Ectodermal cell (in vitro differentiated cells): ENCODE data around the gene CDK19.
"Not testable (repeated sequence)": the region's sequence is repeated elsewhere in the genome, so short reads cannot be mapped to it uniquely, and the experiment has no call there.

Experiments used
- H3K27ac ChIP-seq: 2 replicates; pipeline ENCODE4 v1.7.0; 2013; ENCODE audit warnings: mild to moderate bottlenecking, low read depth, low read length; ENCODE audit not compliant: insufficient read depth, poor library complexity, severe bottlenecking
- H3K27me3 ChIP-seq: 2 replicates; pipeline ENCODE4 v1.7.0; 2013; ENCODE audit warnings: mild to moderate bottlenecking, low read length; ENCODE audit not compliant: insufficient read depth, control insufficient read depth, poor library complexity, severe bottlenecking
- H3K36me3 ChIP-seq: one replicate; pipeline ENCODE4 v1.7.0; 2013; ENCODE audit warnings: low read length; ENCODE audit not compliant: control insufficient read depth, insufficient read depth
- H3K4me1 ChIP-seq: one replicate; pipeline ENCODE4 v1.7.0; 2013; ENCODE audit warnings: low read length; ENCODE audit not compliant: control insufficient read depth, insufficient read depth
- H3K4me3 ChIP-seq: 2 replicates; pipeline ENCODE4 v1.7.0; 2013; ENCODE audit warnings: low read depth, low read length, control low read depth; ENCODE audit not compliant: insufficient read depth
- H3K9me3 ChIP-seq: 2 replicates; pipeline ENCODE4 v1.7.0; 2013; ENCODE audit warnings: mild to moderate bottlenecking, low read length, moderate library complexity; ENCODE audit not compliant: control insufficient read depth
- WGBS, 2 experiments: methylation state at CpG; one replicate each; pipeline ENCODE4 v1.1.7; 2013; ENCODE audit warnings: missing lambda C conversion rate in 2 of 2; 5-methylcytosine and 5-hydroxymethylcytosine counted together

Gene CDK19

DNA sequence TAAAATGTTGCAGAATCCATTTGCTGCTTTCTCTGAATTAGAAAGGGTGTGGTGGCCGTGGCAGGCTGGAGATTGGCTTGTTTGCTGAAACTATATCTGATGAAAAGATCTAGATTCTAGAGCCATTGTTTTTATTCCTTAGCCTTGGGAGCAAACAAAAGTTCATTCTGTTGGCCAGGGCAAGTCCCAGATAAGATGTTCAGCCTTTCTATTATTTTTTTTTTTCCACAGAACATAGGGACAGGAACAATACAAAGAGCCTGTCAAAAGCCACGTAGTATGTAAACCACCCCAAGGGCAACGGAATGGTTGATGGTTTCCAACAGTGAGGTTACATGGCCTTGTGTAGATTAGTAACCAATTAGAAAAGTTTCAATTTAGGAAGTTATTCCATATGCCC lies 218.9 kb downstream of the CDK19 start:
- H3K27me3 ChIP-seq, result no peaks in the 10 kb centered on the region

DNA sequence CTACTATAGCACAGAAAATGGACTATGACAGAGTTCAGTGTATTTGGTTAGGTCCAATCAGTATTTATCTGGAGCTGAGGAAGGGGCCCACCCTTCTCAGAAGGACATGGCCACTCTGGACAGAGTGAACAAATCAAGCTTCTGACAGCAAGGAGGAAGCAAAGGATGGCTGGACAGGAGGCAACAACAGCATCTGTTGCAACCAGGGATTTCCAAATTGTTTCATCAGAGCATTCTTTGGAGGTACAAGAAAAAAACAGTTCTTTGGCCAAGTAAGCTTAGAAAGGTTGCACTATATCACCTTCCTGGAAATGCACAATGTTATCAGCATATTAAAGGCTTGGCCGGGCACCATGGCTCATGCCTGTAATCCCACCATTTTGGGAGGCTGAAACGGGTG lies 220.2 kb downstream of the CDK19 start:
- 89 to 97% methylated on average over 2 of the region's 2 CpGs for WGBS, 2 experiments
- Histone ChIP-seq H3K27me3 (no peaks in the 10 kb centered on the region), H3K4me1 (no peaks in the 10 kb centered on the region)

More for the DNA sequence above, 218.9 kb downstream of the CDK19 start:
- no peaks in the 10 kb centered on the region for H3K4me1 ChIP-seq
- WGBS, 2 experiments, result 95 to 100% methylated on average over 3 of the region's 3 CpGs
- H3K9me3 ChIP-seq, result no peaks in the 10 kb centered on the region
- no peak overlapping the region for H3K4me3 ChIP-seq
- H3K27ac ChIP-seq, result no peak overlapping the region
- no peaks in the 10 kb centered on the region for H3K36me3 ChIP-seq

DNA sequence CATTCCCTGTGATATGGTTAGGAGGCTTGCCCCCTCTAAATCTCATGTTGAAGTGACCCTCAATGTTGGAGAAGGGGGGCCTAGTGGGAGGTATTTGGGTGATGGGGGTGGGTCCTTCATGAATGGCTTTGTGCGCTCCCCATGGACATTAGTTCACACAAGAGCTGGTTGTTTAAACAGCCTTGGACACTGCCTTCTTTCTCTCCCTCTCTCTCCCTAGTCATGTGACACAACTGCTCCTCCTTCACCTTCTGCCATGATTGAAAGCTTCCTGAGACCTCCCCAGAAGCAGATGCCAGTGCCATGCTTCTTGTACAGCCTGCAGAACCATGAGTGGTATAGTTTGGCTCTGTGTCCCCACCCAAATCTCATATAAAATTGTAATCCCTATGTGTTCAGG lies 221.6 kb downstream of the CDK19 start:
- Histone ChIP-seq H3K9me3 (no peaks in the 10 kb centered on the region), H3K4me3 (no peak overlapping the region), H3K36me3 (no peaks in the 10 kb centered on the region), H3K27me3 (no peaks in the 10 kb centered on the region), H3K27ac (no peak overlapping the region), H3K4me1 (no peaks in the 10 kb centered on the region)
- WGBS, 2 experiments, result 87 to 96% methylated on average over 1 of the region's 1 CpG

More for the DNA sequence above, 220.2 kb downstream of the CDK19 start:
- no peaks in the 10 kb centered on the region for H3K9me3 ChIP-seq
- no peak overlapping the region for H3K27ac ChIP-seq
- no peak overlapping the region for H3K4me3 ChIP-seq
- no peaks in the 10 kb centered on the region for H3K36me3 ChIP-seq

DNA sequence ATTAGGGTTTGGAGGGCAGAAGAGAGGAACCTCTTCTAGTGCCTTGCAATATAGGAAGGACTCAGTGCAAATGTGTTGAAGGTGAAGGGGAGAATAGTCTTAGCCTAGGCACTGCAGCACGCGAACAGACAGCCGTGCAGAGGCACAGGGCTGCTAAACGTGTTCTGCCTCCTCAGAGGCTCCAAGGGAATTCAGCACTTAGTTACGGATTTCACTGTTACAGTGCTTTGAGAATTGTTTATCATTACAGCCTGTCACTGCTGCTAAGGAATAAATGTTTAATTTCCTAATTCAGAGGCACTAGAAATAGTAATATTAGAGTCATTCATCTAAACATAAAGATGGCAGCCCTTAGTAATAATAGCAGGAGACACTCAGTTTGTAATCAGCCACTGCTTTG lies 222.5 kb downstream of the CDK19 start:
- Histone ChIP-seq H3K36me3 (no peaks in the 10 kb centered on the region), H3K27ac (no peak overlapping the region), H3K27me3 (no peaks in the 10 kb centered on the region), H3K9me3 (no peaks in the 10 kb centered on the region), H3K4me3 (no peak overlapping the region), H3K4me1 (no peaks in the 10 kb centered on the region)
- WGBS, 2 experiments, result 91 to 97% methylated on average over 5 of the region's 5 CpGs

DNA sequence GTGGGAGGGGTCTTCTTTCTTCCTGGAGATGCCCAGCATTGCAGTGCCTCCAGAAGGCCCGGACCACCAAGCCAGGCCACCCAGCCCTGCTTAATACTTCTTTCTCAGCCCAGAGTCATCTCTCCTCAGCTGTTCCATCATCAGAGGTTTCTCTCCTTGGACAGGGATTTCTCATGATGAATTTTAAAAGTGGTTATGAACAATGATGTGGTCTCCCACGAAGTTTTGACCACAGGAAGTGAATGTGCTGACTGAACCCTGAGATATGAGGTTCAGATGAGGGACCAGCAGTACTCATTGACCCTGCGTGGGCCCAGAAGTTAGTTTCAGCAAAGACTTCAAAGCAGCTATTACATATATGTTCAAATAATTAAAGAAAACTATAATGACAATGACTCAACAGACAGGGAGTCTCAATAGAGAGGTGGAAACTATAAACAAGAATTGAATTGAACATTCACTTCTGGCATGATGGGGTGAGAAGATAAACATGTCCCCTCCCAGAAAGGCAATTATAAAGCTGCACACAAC lies 224.4 kb downstream of the CDK19 start:
- no peaks in the 10 kb centered on the region for H3K27me3 ChIP-seq
- 84 to 89% methylated on average over 3 of the region's 3 CpGs for WGBS, 2 experiments
- H3K27ac ChIP-seq, result no peak overlapping the region
- H3K4me1 ChIP-seq, result no peaks in the 10 kb centered on the region
- no peaks in the 10 kb centered on the region for H3K36me3 ChIP-seq
- no peaks in the 10 kb centered on the region for H3K9me3 ChIP-seq
- no peak overlapping the region for H3K4me3 ChIP-seq

DNA sequence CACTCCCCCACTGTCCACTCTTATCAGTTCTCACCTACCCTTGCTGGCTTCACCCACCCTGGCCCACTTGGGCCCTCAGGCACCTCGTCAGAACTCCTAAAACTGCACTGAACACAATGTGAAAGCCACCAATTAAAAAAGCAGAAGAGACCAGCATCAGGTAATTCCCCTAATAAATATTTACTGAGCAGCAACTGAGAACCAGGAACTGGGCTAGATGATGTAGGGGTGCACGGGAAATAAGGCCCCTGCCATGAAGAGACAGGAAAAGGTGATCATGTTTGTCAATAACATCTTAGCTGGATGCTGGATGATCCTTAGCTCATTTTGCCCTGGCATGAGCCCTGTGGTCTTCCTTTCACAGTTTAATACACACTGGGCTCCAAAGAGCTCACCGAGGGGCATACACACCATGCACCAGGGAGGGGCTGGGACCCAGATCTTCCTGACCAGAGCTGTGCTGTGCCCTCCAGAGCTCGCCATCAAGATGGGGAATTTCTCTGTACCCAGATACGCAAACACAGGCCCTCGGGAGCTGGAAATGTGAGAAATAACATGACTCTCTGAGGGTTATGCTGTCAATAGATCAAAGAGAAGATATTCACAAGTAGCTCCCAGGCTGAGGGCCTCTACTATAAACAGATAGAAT lies 225.3 kb downstream of the CDK19 start:
- no peaks in the 10 kb centered on the region for H3K4me1 ChIP-seq
- no peak overlapping the region for H3K4me3 ChIP-seq
- WGBS, 2 experiments, result 93 to 95% methylated on average over 6 of the region's 6 CpGs

DNA sequence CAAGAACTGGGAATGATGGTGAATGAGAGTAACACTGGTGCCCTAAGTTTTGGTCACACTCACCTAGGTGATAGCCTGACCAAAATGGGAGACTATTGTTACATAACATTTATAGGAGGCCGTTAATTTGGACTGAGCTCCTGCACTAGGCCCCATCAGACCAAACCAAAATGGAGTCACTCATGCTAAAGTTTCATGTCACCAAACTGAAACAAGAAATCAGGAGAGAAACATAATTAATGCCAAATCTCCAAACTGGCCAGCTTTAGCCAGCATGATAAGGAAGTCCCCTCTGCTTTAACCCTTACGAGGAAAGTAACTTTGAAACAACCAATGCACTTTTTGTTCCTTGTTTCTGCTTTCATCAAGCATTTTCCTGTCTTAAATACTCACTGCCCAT lies 227.9 kb downstream of the CDK19 start:
- Histone ChIP-seq H3K9me3 (no peaks in the 10 kb centered on the region), H3K4me1 (no peaks in the 10 kb centered on the region), H3K27me3 (no peaks in the 10 kb centered on the region), H3K27ac (no peak overlapping the region), H3K36me3 (no peaks in the 10 kb centered on the region), H3K4me3 (no peak overlapping the region)
- 90 to 97% methylated on average over 2 of the region's 2 CpGs for WGBS, 2 experiments

More for the DNA sequence above, 225.3 kb downstream of the CDK19 start:
- H3K9me3 ChIP-seq, result no peaks in the 10 kb centered on the region
- no peaks in the 10 kb centered on the region for H3K27me3 ChIP-seq
- H3K27ac ChIP-seq, result no peak overlapping the region
- H3K36me3 ChIP-seq, result no peaks in the 10 kb centered on the region

DNA sequence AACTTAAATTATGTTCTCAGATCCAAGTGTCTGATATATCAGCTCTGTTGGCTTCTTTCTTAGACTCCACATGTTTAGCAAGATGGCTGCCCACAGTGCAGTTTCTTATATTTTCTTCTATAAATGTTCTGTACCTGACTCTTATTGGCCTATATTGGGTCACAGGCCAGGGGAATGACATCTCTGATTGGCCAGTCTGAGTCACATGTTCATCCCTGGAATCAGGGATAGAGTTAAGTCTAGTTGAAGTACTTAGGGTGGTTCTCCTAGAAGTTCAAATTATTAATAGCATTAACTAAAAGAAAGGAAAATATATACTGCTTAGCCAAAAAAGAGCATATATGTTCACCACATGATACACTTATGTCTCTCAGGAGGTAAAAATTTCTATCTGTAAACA lies 233.6 kb downstream of the CDK19 start:
- Histone ChIP-seq H3K27me3 (no peaks in the 10 kb centered on the region), H3K27ac (no peak overlapping the region), H3K4me1 (no peaks in the 10 kb centered on the region), H3K9me3 (no peaks in the 10 kb centered on the region), H3K4me3 (no peak overlapping the region), H3K36me3 (no peaks in the 10 kb centered on the region)

DNA sequence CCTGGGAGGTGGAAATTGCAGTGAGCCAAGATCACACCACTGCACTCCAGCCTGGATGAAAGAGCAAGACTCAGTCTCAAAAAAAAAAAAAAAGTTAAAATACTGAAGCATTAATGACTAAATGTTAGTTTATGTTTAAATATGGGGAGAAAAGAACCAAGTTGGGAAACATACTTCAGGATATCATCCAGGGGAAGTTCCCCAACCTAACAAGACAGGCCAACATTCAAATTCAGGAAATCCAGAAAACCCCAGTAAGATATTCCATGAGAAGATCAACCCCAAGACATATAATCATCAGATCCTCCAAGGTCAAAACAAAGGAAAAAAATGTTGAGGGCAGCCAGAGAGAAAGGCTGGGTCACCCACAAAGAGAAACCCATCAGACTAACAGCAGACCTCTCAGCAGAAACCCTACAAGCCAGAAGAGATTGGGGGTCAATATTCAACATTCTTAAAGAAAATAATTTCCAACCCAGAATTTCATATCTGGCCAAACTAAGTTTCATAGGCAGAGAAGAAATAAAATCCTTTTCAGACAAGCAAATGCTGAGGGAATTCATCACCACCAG lies 237.6 kb downstream of the CDK19 start:
- H3K4me1 ChIP-seq, H3K27me3 ChIP-seq, H3K9me3 ChIP-seq, H3K27ac ChIP-seq, H3K36me3 ChIP-seq, H3K4me3 ChIP-seq: not testable (repeated sequence)

DNA sequence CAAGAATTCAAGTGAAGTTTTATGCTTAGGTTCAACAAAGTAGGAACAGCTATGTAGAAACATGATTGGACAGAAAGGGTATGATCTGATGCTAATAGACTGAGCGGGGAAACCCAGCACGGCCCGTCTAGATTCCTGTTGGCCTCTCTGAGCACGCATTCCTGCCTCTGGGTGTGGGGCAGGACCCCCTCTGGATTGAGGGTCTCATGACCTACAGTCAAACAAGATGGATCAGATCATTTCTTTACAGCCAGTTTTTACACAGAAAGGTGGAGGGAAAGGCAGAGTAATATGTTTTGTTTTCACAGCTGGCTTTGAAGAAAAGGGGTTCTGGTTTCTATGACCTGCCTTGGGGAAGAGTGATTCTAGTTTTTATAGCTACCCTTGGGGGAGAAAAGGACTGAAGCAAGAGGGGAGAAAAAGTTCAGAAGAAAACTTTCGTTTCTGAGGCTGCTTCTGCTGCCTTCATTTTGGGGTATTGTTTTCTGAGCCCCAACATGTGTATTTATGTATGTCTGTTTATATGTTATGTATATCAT lies 239.3 kb downstream of the CDK19 start:
- 84 to 86% methylated on average over 5 of the region's 5 CpGs for WGBS, 2 experiments
- Histone ChIP-seq H3K27ac (no peak overlapping the region), H3K36me3 (no peaks in the 10 kb centered on the region), H3K4me1 (no peaks in the 10 kb centered on the region), H3K27me3 (no peaks in the 10 kb centered on the region), H3K4me3 (no peak overlapping the region), H3K9me3 (no peaks in the 10 kb centered on the region)
